ENCODE measurements around the gene STARD13.

STARD13 gene

GRCh38 chr13:33147832-33148231, 137.7 kb downstream of the STARD13 start:
- no peak for DNase-seq (ENCODE audit: low read depth)
- TF ChIP-seq CTCF (conservative IDR thresholded peaks at IDR 0.05; ENCODE audit: low read depth, low read length) = no peak
- no peak overlapping the region for H3K4me3 ChIP-seq (ENCODE audit: low read length)

- no peak for TF ChIP-seq CTCF (conservative IDR thresholded peaks at IDR 0.05; ENCODE audit: low read depth, low read length)
- no peak overlapping the region for H3K4me3 ChIP-seq (ENCODE audit: low read length)
- no peak for DNase-seq (ENCODE audit: low read depth)
These were observed 138.5 kb downstream of the STARD13 start for GRCh38 chr13:33146843-33147611.

- H3K4me3 ChIP-seq (ENCODE audit: low read length) = no peak overlapping the region
- TF ChIP-seq CTCF (conservative IDR thresholded peaks at IDR 0.05; ENCODE audit: low read depth, low read length) = no peak
- DNase-seq (ENCODE audit: low read depth) = no peak
These were observed 139.9 kb downstream of the STARD13 start for GRCh38 chr13:33145667-33146066.

- no peak for DNase-seq (ENCODE audit: low read depth)
- TF ChIP-seq CTCF (conservative IDR thresholded peaks at IDR 0.05; ENCODE audit: low read depth, low read length) = no peak
- H3K4me3 ChIP-seq (ENCODE audit: low read length) = no peak overlapping the region
These were observed 141.2 kb downstream of the STARD13 start for GRCh38 chr13:33144358-33144784.

- H3K4me3 ChIP-seq (ENCODE audit: low read length) = no peak overlapping the region
- DNase-seq (ENCODE audit: low read depth) = no peak
- no peak for TF ChIP-seq CTCF (conservative IDR thresholded peaks at IDR 0.05; ENCODE audit: low read depth, low read length)
These were observed 145.6 kb downstream of the STARD13 start for GRCh38 chr13:33139780-33140535.

- DNase-seq (ENCODE audit: low read depth) = no peak
These were observed 146.4 kb downstream of the STARD13 start for GRCh38 chr13:33139184-33139583.

More at GRCh38 chr13:33139184-33139583, 146.4 kb downstream of the STARD13 start:
- TF ChIP-seq CTCF (conservative IDR thresholded peaks at IDR 0.05; ENCODE audit: low read depth, low read length) = no peak
- no peak overlapping the region for H3K4me3 ChIP-seq (ENCODE audit: low read length)

All from retinal pigment epithelial cell (primary cell).